HepG2 (cell line): Measurements from ENCODE around the gene LOXL4. TPM values are rescaled to one million over a fixed set of nuclear protein-coding genes. Genes with fewer than 3 reads are reported as not detected.

ENCODE experiments used
- BCL6 ChIP-seq: IDR thresholded peaks from 2 replicates; pipeline ENCODE4 v1.6.1; 2016; ENCODE audit warnings: missing genetic modification reagents, missing compliant biosample characterization
- BRD4 ChIP-seq: sonication (generic); formaldehyde crosslinking; IDR thresholded peaks from 2 replicates; pipeline ENCODE4 v1.4.0; 2020; ENCODE audit warnings: missing genetic modification reagents
- CBFB ChIP-seq: sonication (generic); formaldehyde crosslinking; IDR thresholded peaks from 2 replicates; pipeline ENCODE4 v1.4.0; 2020; ENCODE audit warnings: missing genetic modification reagents
- FOXP4 ChIP-seq: sonication (generic); formaldehyde crosslinking; IDR thresholded peaks from 2 replicates; pipeline ENCODE4 v1.4.0; 2020; ENCODE audit warnings: missing genetic modification reagents
- GABPA ChIP-seq, 2 experiments: IDR thresholded peaks; 2 replicates each; pipeline ENCODE4 v1.6.1; 2011 to 2016; ENCODE audit warnings: low read depth in 2 of 2, low read length in 1 of 2, missing biosample characterization in 1 of 2, missing genetic modification characterization in 1 of 2
- HMG20B ChIP-seq: conservative IDR thresholded peaks from 2 replicates; pipeline ENCODE4 v1.6.1; 2016; ENCODE audit warnings: missing genetic modification reagents, missing compliant biosample characterization
- HOXA5 ChIP-seq: sonication (generic); formaldehyde crosslinking; IDR thresholded peaks from 2 replicates; pipeline ENCODE4 v1.4.0; 2020; ENCODE audit warnings: missing genetic modification reagents
- MNT ChIP-seq: fragments of 450-650 bp; IDR thresholded peaks from 2 replicates; pipeline ENCODE4 v1.6.1; 2016
- MYC ChIP-seq: sonication (generic); formaldehyde crosslinking; IDR thresholded peaks from 2 replicates; pipeline ENCODE4 v1.9.0; 2021; ENCODE audit warnings: missing genetic modification reagents, borderline replicate concordance
- NAIF1 ChIP-seq: sonication (generic); formaldehyde crosslinking; IDR thresholded peaks from 2 replicates; pipeline ENCODE4 v1.5.0; 2020; ENCODE audit warnings: mild to moderate bottlenecking, missing genetic modification reagents, borderline replicate concordance
- SIX4 ChIP-seq: sonication (generic); formaldehyde crosslinking; IDR thresholded peaks from 2 replicates; pipeline ENCODE4 v1.4.0; 2020; ENCODE audit warnings: missing genetic modification reagents
- SP1 ChIP-seq, 2 experiments: fragments of 450-650 bp in 1 of 2; sonication (generic) in 1 of 2; formaldehyde crosslinking in 1 of 2; IDR thresholded peaks; 2 replicates each; pipeline versions ENCODE4 v1.4.0 to v1.6.1; 2016 to 2020; ENCODE audit warnings: missing genetic modification reagents in 1 of 2
- TAF15 ChIP-seq: fragments of 200-400 bp; formaldehyde crosslinking; IDR thresholded peaks from one replicate; pipeline ENCODE4 v1.6.1; 2018; ENCODE audit warnings: mild to moderate bottlenecking, low read depth, low read length; ENCODE audit not compliant: poor library complexity, severe bottlenecking
- TP53 ChIP-seq: sonication (generic); formaldehyde crosslinking; conservative IDR thresholded peaks from 2 replicates; pipeline ENCODE4 v1.4.0; 2020; ENCODE audit warnings: missing genetic modification reagents
- ZNF234 ChIP-seq: sonication (generic); formaldehyde crosslinking; conservative IDR thresholded peaks from 2 replicates; pipeline ENCODE4 v1.5.1; 2020; ENCODE audit warnings: mild to moderate bottlenecking, missing genetic modification reagents
- ZNF431 ChIP-seq: sonication (generic); formaldehyde crosslinking; IDR thresholded peaks from 2 replicates; pipeline ENCODE4 v1.9.0; 2022; ENCODE audit warnings: missing genetic modification reagents, low read depth, mild to moderate bottlenecking, borderline replicate concordance
- ZNF670 ChIP-seq: sonication (generic); formaldehyde crosslinking; IDR thresholded peaks from 2 replicates; pipeline ENCODE4 v1.8.0; 2022; ENCODE audit warnings: mild to moderate bottlenecking, missing genetic modification reagents, borderline replicate concordance
- ZNF709 ChIP-seq: sonication (generic); formaldehyde crosslinking; IDR thresholded peaks from 2 replicates; pipeline ENCODE4 v1.5.0; 2020; ENCODE audit warnings: mild to moderate bottlenecking, missing genetic modification reagents
- ZNF746 ChIP-seq: sonication (generic); formaldehyde crosslinking; IDR thresholded peaks from 2 replicates; pipeline ENCODE4 v1.8.0; 2022; ENCODE audit warnings: mild to moderate bottlenecking, missing genetic modification reagents
- polyA plus RNA-seq, 8 experiments: library from polyadenylated mRNA; depleted of rRNA in 3 of 8; stranded (reverse) in 7 of 8; unstranded in 1 of 8; fragments of >200 nt; fragmentation: Illumina TruSeq in 4 of 8; extraction: Trizol in 4 of 8; gene quantifications; 2 replicates each; pipeline versions ENCODE4 v1.2.1 to v1.2.3, GENCODE V29; 2011 to 2016; ENCODE audit warnings: low read depth in 4 of 8, missing spikeins in 1 of 8, mixed read lengths in 1 of 8; ENCODE audit not compliant: insufficient read depth in 1 of 8
- total RNA-seq, 5 experiments: library from RNA; depleted of rRNA; stranded (reverse); fragments of >200 nt; fragmentation: Illumina TruSeq; extraction: Trizol; gene quantifications; 2 replicates each; pipeline ENCODE4 v1.2.3, GENCODE V29; 2016; ENCODE audit warnings: low read depth in 1 of 5
- TF ChIP-seq, protein P1 (sequence below): sonication (generic); formaldehyde crosslinking; IDR thresholded peaks from 2 replicates; pipeline ENCODE4 v1.5.0; 2020; ENCODE audit warnings: missing genetic modification reagents
- TF ChIP-seq, protein P2 (sequence below): sonication (generic); formaldehyde crosslinking; IDR thresholded peaks from 2 replicates; pipeline ENCODE4 v1.4.0; 2020; ENCODE audit warnings: missing genetic modification reagents
- TF ChIP-seq, protein P3 (sequence below): sonication (generic); formaldehyde crosslinking; IDR thresholded peaks from 2 replicates; pipeline ENCODE4 v1.8.0; 2023; ENCODE audit warnings: mild to moderate bottlenecking, missing genetic modification reagents

LOXL4 gene
- total and polyA plus RNA-seq, 2 of the 13 experiments (the other 11 are each of a cell fraction or from before 2014, with no cell fraction given) = 8.8 to 21.1 TPM

- TF ChIP-seq MNT = no peak
- TF ChIP-seq MYC (CRISPR knock-in tag) = no peak
- TF ChIP-seq, protein P1, sequence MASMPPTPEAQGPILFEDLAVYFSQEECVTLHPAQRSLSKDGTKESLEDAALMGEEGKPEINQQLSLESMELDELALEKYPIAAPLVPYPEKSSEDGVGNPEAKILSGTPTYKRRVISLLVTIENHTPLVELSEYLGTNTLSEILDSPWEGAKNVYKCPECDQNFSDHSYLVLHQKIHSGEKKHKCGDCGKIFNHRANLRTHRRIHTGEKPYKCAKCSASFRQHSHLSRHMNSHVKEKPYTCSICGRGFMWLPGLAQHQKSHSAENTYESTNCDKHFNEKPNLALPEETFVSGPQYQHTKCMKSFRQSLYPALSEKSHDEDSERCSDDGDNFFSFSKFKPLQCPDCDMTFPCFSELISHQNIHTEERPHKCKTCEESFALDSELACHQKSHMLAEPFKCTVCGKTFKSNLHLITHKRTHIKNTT (CRISPR knock-in tag) = no peak
- TF ChIP-seq BCL6 = peak; percentile 84
- no peak for TF ChIP-seq SP1 (IDR thresholded peaks at IDR 0.05)
- TF ChIP-seq SP1 (CRISPR knock-in tag; IDR thresholded peaks at IDR 0.05) = no peak
- no peak for TF ChIP-seq GABPA (IDR thresholded peaks at IDR 0.05; ENCODE audit: low read depth, low read length)
- no peak for TF ChIP-seq GABPA (CRISPR knock-in tag; IDR thresholded peaks at IDR 0.05; ENCODE audit: low read depth)
- no peak for TF ChIP-seq ZNF670 (CRISPR knock-in tag)
- TF ChIP-seq, protein P2, sequence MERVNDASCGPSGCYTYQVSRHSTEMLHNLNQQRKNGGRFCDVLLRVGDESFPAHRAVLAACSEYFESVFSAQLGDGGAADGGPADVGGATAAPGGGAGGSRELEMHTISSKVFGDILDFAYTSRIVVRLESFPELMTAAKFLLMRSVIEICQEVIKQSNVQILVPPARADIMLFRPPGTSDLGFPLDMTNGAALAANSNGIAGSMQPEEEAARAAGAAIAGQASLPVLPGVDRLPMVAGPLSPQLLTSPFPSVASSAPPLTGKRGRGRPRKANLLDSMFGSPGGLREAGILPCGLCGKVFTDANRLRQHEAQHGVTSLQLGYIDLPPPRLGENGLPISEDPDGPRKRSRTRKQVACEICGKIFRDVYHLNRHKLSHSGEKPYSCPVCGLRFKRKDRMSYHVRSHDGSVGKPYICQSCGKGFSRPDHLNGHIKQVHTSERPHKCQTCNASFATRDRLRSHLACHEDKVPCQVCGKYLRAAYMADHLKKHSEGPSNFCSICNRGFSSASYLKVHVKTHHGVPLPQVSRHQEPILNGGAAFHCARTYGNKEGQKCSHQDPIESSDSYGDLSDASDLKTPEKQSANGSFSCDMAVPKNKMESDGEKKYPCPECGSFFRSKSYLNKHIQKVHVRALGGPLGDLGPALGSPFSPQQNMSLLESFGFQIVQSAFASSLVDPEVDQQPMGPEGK (CRISPR knock-in tag) = peak; percentile 83
- no peak for TF ChIP-seq SIX4 (CRISPR knock-in tag)
- TF ChIP-seq TP53 (CRISPR knock-in tag) = no peak
- no peak for TF ChIP-seq ZNF746 (CRISPR knock-in tag)
- TF ChIP-seq, protein P3, sequence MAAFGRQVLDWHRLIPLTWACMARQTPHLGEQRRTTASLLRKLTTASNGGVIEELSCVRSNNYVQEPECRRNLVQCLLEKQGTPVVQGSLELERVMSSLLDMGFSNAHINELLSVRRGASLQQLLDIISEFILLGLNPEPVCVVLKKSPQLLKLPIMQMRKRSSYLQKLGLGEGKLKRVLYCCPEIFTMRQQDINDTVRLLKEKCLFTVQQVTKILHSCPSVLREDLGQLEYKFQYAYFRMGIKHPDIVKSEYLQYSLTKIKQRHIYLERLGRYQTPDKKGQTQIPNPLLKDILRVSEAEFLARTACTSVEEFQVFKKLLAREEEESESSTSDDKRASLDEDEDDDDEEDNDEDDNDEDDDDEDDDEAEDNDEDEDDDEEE (CRISPR knock-in tag) = no peak
- TF ChIP-seq BRD4 (CRISPR knock-in tag) = no peak
- no peak for TF ChIP-seq ZNF234 (CRISPR knock-in tag)
- TF ChIP-seq ZNF431 (CRISPR knock-in tag) = no peak
- no peak for TF ChIP-seq TAF15
- TF ChIP-seq CBFB = no peak
- TF ChIP-seq ZNF709 (CRISPR knock-in tag) = no peak
- no peak for TF ChIP-seq FOXP4 (CRISPR knock-in tag)
- TF ChIP-seq HOXA5 (CRISPR knock-in tag) = no peak
- TF ChIP-seq NAIF1 = no peak
- no peak for TF ChIP-seq HMG20B (CRISPR knock-in tag)
Measured at GRCh38 chr10:98260350-98260749, 7.6 kb downstream of the LOXL4 start (continued).
